Neural cell (in vitro differentiated cells): Measurements from ENCODE around the gene LMNA. TPM values are rescaled to one million over a fixed set of nuclear protein-coding genes. Genes with fewer than 3 reads are reported as not detected.

Source experiments
- H2AFZ ChIP-seq: fragments of 200-600, 300-800 bp; sonication (generic), shearing (Covaris generic); 2 replicates; pipeline ENCODE4 v1.6.0; 2014; ENCODE audit warnings: low read depth, mild to moderate bottlenecking, antibody characterized with exemption, low read length, moderate library complexity
- H3F3A ChIP-seq: fragments of 200-600 bp; shearing (Covaris generic); 2 replicates; pipeline ENCODE4 v1.6.1; 2016; ENCODE audit warnings: mild to moderate bottlenecking, moderate library complexity, mixed read lengths, antibody characterized with exemption, low read length; ENCODE audit not compliant: insufficient read depth, poor library complexity, severe bottlenecking
- H3K27ac ChIP-seq: fragments of 200-600, 300-800 bp; sonication (generic), shearing (Covaris generic); 2 replicates; pipeline ENCODE4 v1.5.1; 2014; ENCODE audit warnings: mild to moderate bottlenecking, low read length, moderate library complexity
- H3K27me3 ChIP-seq: fragments of 300-800, 200-600 bp; sonication (generic), shearing (Covaris generic); 2 replicates; pipeline ENCODE4 v1.6.0; 2014; ENCODE audit warnings: mild to moderate bottlenecking, low read depth, low read length, moderate library complexity; ENCODE audit not compliant: insufficient read depth
- H3K36me3 ChIP-seq: fragments of 300-800, 200-600 bp; sonication (generic), shearing (Covaris generic); 2 replicates; pipeline ENCODE4 v1.5.1; 2014; ENCODE audit warnings: mild to moderate bottlenecking, antibody characterized with exemption, low read length, moderate library complexity; ENCODE audit not compliant: insufficient read depth
- H3K4me2 ChIP-seq: fragments of 300-800, 200-600 bp; sonication (generic), shearing (Covaris generic); 2 replicates; pipeline ENCODE4 v1.6.0; 2014; ENCODE audit warnings: mild to moderate bottlenecking, low read length
- H3K4me3 ChIP-seq: fragments of 300-800, 200-600 bp; sonication (generic), shearing (Covaris generic); 2 replicates; pipeline ENCODE4 v1.5.1; 2014; ENCODE audit warnings: mild to moderate bottlenecking, low read length, moderate library complexity
- H3K79me2 ChIP-seq: fragments of 200-600 bp; shearing (Covaris generic); replicated peaks from 2 replicates; pipeline ENCODE4 v1.6.0; 2014; ENCODE audit warnings: mild to moderate bottlenecking, low read length, moderate library complexity; ENCODE audit not compliant: insufficient read depth
- H3K9ac ChIP-seq: fragments of 300-800, 200-600 bp; sonication (generic), shearing (Covaris generic); 2 replicates; pipeline ENCODE4 v1.6.1; 2016; ENCODE audit warnings: mild to moderate bottlenecking, low read length, mixed read lengths
- H3K9me2 ChIP-seq: fragments of 200-600 bp; shearing (Covaris generic); 2 replicates; pipeline ENCODE4 v1.6.1; 2016; ENCODE audit warnings: mild to moderate bottlenecking, low read length, mixed read lengths; ENCODE audit not compliant: insufficient read depth
- H3K9me3 ChIP-seq: fragments of 200-600, 300-800 bp; sonication (generic), shearing (Covaris generic); 2 replicates; pipeline ENCODE4 v1.6.1; 2016; ENCODE audit warnings: mild to moderate bottlenecking, mixed run types, low read length, moderate library complexity, mixed read lengths
- H4K20me1 ChIP-seq: fragments of 200-600 bp; shearing (Covaris generic); 2 replicates; pipeline ENCODE4 v1.6.1; 2016; ENCODE audit warnings: mild to moderate bottlenecking, mixed run types; ENCODE audit not compliant: insufficient read depth
- CTCF ChIP-seq: fragments of 450-650 bp; IDR thresholded peaks from 2 replicates; pipeline ENCODE4 v1.5.1; 2014; ENCODE audit warnings: antibody characterized with exemption, mild to moderate bottlenecking, moderate library complexity; ENCODE audit not compliant: poor library complexity, severe bottlenecking
- EP300 ChIP-seq: fragments of 450-650 bp; conservative IDR thresholded peaks from 2 replicates; pipeline ENCODE4 v1.6.1; 2014; ENCODE audit warnings: antibody characterized with exemption, mild to moderate bottlenecking, moderate library complexity; ENCODE audit not compliant: poor library complexity, severe bottlenecking
- EZH2 ChIP-seq: fragments of 200-600, 300-800 bp; shearing (Covaris generic), sonication (generic); IDR thresholded peaks from 2 replicates; pipeline ENCODE4 v1.6.1; 2014; ENCODE audit warnings: antibody characterized with exemption, low read length, borderline replicate concordance, mild to moderate bottlenecking; ENCODE audit not compliant: insufficient read depth, poor library complexity, severe bottlenecking
- MXI1 ChIP-seq: fragments of 450-650 bp; conservative IDR thresholded peaks from 2 replicates; pipeline ENCODE4 v1.6.1; 2014; ENCODE audit warnings: antibody characterized with exemption, mild to moderate bottlenecking; ENCODE audit not compliant: poor library complexity, severe bottlenecking
- POLR2AphosphoS5 ChIP-seq: IDR thresholded peaks from 2 replicates; pipeline ENCODE4 v1.6.1; 2012
- RAD21 ChIP-seq: fragments of 450-650 bp; conservative IDR thresholded peaks from 2 replicates; pipeline ENCODE4 v1.6.1; 2014; ENCODE audit warnings: antibody characterized with exemption, mild to moderate bottlenecking, moderate library complexity
- REST ChIP-seq: IDR thresholded peaks from 2 replicates; pipeline ENCODE4 v1.6.1; 2012; ENCODE audit warnings: borderline replicate concordance
- SMC3 ChIP-seq: fragments of 450-650 bp; conservative IDR thresholded peaks from 2 replicates; pipeline ENCODE4 v1.6.1; 2014; ENCODE audit warnings: antibody characterized with exemption, mild to moderate bottlenecking, moderate library complexity; ENCODE audit not compliant: poor library complexity
- TAF1 ChIP-seq: IDR thresholded peaks from 2 replicates; pipeline ENCODE4 v1.6.1; 2012; ENCODE audit warnings: low read depth
- polyA plus RNA-seq: library from polyadenylated mRNA; depleted of rRNA; stranded (reverse); fragments of >200 nt; gene quantifications from 2 replicates; pipeline ENCODE4 v1.2.3, GENCODE V29; 2014

Gene LMNA
- polyA plus RNA-seq, 1 donor from 2014 or later, result 90.7 TPM

GRCh38 chr1:156138458-156138867, 24.0 kb downstream of the LMNA start:
- Histone ChIP-seq H3K4me3 (no peak overlapping the region), H2AFZ (no peak overlapping the region), H3F3A (no peaks in the 10 kb centered on the region), H3K9me3 (no peaks in the 10 kb centered on the region), H3K79me2 (no peaks in the 10 kb centered on the region), H3K4me2 (no peak overlapping the region), H3K27ac (no peak overlapping the region), H3K36me3 (no peaks in the 10 kb centered on the region), H4K20me1 (no peaks in the 10 kb centered on the region), H3K9ac (no peak overlapping the region), H3K9me2 (no peaks in the 10 kb centered on the region), H3K27me3 (no peaks in the 10 kb centered on the region)
- TF ChIP-seq EP300 (no peak), SMC3 (no peak), EZH2 (no peak), TAF1 (no peak)

- Histone ChIP-seq H3K27me3 (no peaks in the 10 kb centered on the region), H3K9me3 (no peaks in the 10 kb centered on the region), H3K36me3 (no peaks in the 10 kb centered on the region), H3F3A (no peaks in the 10 kb centered on the region), H3K79me2 (no peaks in the 10 kb centered on the region), H3K9me2 (no peaks in the 10 kb centered on the region), H3K27ac (no peak overlapping the region), H4K20me1 (no peaks in the 10 kb centered on the region), H3K4me3 (no peak overlapping the region), H3K4me2 (no peak overlapping the region), H2AFZ (no peak overlapping the region), H3K9ac (no peak overlapping the region)
- TF ChIP-seq SMC3 (peak; percentile 61), MXI1 (no peak), EZH2 (no peak), RAD21 (peak; percentile 65), CTCF (peak; percentile 65), TAF1 (no peak), POLR2AphosphoS5 (no peak), REST (no peak), EP300 (no peak)
Measured at GRCh38 chr1:156140879-156141707, 26.6 kb downstream of the LMNA start.
